PC-9 (cell line): ENCODE measurements around the gene RGPD3.
"Not testable (repeated sequence)": the region's sequence is repeated elsewhere in the genome, so short reads cannot be mapped to it uniquely, and the experiment has no call there.

Experiments
- CTCF ChIP-seq: fragments of 200-600 bp; sonication (generic); conservative IDR thresholded peaks from 2 replicates; pipeline ENCODE4 v1.6.1; 2017; ENCODE audit warnings: mixed run types, antibody characterized with exemption, mild to moderate bottlenecking, moderate library complexity
- EZH2 ChIP-seq: fragments of 200-600 bp; sonication (generic); IDR thresholded peaks from 2 replicates; pipeline ENCODE4 v1.8.0; 2017; ENCODE audit warnings: antibody characterized with exemption, low read depth

DNA sequence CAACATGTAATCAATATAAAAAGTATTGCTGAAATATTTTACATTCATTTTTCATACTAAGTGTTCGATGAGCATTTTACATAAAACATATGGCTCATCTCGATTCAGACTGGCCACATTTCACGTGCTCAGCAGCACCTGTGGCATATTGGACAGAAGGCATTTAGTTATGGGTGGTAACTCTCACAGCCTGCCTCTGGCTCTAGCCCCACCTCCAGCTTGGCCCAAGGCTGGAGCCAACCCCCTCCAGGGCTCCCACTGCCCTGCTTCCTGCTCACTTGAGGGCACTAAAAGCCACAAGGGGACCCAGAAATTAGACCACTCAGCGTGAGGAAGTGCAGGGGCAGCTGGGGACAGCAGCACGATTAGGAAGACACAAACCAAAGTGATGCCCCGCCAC, 24.2 kb upstream of the RGPD3 start:
- TF ChIP-seq CTCF, EZH2: not testable (repeated sequence)
